HepG2 (cell line): ENCODE measurements around the gene ZNF195.
"Not testable (repeated sequence)": the region's sequence is repeated elsewhere in the genome, so short reads cannot be mapped to it uniquely, and the experiment has no call there.

ENCODE experiments used
- CEBPZ ChIP-seq: IDR thresholded peaks from 2 replicates; pipeline ENCODE4 v1.6.1; 2012; ENCODE audit warnings: low read length, improper control_type of control experiment
- FOXJ3 ChIP-seq: sonication (generic); formaldehyde crosslinking; IDR thresholded peaks from 2 replicates; pipeline ENCODE4 v1.4.0; 2020; ENCODE audit warnings: missing genetic modification reagents, mild to moderate bottlenecking, borderline replicate concordance
- NFYB ChIP-seq: sonication (generic); formaldehyde crosslinking; IDR thresholded peaks from 2 replicates; pipeline ENCODE4 v1.4.0; 2020; ENCODE audit warnings: missing genetic modification reagents
- NR0B2 ChIP-seq: sonication (generic); formaldehyde crosslinking; IDR thresholded peaks from 2 replicates; pipeline ENCODE4 v1.4.0; 2020; ENCODE audit warnings: mild to moderate bottlenecking, missing genetic modification reagents
- SNAI1 ChIP-seq: sonication (generic); formaldehyde crosslinking; IDR thresholded peaks from 2 replicates; pipeline ENCODE4 v1.5.0; 2020; ENCODE audit warnings: mild to moderate bottlenecking, missing genetic modification reagents, borderline replicate concordance

- TF ChIP-seq NFYB (CRISPR knock-in tag); CEBPZ; FOXJ3 (CRISPR knock-in tag); NR0B2 (CRISPR knock-in tag); SNAI1: not testable (repeated sequence)
Measured at GRCh38 chr11:3330064-3330463, 48.9 kb downstream of the ZNF195 start.
